GM10248 (cell line): Measurements from ENCODE around the gene STEAP1B.

Source experiments
- CTCF ChIA-PET: fragments of 300-600 bp; sonication (Branson Sonifier 250); formaldehyde crosslinking; extraction: SDS; loops from one replicate; lab custom pipeline; 2021; ENCODE audit warnings: antibody characterized with exemption; lab: Yijun Ruan, JAX
- POLR2A ChIA-PET: fragments of 350-650 bp; sonication (Branson Sonifier 250); formaldehyde crosslinking; extraction: SDS; loops from one replicate; lab custom pipeline; 2020; ENCODE audit warnings: antibody characterized with exemption; lab: Yijun Ruan, JAX
- DNase-seq: peaks from one replicate; pipeline ENCODE4 v3.0.0; 2012; ENCODE audit errors: extremely low spot score
- TF ChIP-seq, protein P1 (sequence below): IDR thresholded peaks from 2 replicates; pipeline ENCODE4 v1.5.1; 2012; ENCODE audit warnings: mild to moderate bottlenecking, low read depth; ENCODE audit errors: extremely low read depth, missing control alignments, control extremely low read depth

The STEAP1B gene

DNA sequence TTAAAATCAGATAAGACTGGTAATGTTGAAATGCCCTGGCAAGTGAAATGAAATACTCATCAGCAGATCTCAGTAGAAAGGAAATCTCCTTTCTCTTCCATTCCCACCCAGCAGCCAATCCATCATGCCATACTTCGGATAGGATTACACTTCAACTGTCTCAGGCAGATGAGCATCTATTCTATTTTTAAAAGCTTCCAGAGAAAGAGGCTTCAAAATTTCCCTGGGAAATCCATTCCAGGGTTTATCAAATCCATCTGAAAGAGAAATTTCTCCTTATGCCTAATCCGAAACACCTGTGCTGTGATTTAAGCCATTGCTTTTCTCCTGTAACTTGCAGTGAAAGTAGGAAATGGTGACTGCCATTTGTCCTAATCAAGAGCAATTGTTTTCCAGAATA is 82.6 kb downstream of the STEAP1B start:
- no peak for DNase-seq
- ChIA-PET POLR2A (no interaction called here), CTCF (interaction anchor here (1.2 kb wide), 1 partner anchor 28 kb away, joined by 3 read pairs; no protein-coding TSS in a partner anchor)
- TF ChIP-seq, protein P1, sequence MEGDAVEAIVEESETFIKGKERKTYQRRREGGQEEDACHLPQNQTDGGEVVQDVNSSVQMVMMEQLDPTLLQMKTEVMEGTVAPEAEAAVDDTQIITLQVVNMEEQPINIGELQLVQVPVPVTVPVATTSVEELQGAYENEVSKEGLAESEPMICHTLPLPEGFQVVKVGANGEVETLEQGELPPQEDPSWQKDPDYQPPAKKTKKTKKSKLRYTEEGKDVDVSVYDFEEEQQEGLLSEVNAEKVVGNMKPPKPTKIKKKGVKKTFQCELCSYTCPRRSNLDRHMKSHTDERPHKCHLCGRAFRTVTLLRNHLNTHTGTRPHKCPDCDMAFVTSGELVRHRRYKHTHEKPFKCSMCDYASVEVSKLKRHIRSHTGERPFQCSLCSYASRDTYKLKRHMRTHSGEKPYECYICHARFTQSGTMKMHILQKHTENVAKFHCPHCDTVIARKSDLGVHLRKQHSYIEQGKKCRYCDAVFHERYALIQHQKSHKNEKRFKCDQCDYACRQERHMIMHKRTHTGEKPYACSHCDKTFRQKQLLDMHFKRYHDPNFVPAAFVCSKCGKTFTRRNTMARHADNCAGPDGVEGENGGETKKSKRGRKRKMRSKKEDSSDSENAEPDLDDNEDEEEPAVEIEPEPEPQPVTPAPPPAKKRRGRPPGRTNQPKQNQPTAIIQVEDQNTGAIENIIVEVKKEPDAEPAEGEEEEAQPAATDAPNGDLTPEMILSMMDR, result no peak

DNA sequence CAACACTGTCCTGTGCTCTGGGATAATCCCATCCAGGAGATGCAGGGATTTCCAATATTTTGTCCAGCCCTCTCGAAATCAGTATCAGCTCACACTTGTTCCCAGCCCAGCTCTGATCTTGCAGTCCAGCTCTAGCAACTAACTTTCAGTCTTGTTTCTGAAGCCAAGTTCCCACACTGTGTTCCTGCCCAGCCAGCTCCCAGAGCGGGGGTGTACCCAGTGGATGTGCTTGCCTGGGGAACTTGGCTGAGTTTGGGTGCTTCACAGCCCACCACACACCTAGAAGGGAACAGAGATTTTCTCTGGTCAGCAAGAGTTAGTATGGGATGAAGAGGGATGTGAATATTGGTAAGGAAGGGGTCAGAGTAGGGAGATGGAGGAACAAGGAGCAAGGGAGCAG is 85.6 kb downstream of the STEAP1B start:
- ChIA-PET CTCF (interaction anchor here (1.0 to 2.1 kb wide), 2 partner anchors 15 to 18 kb away, joined by 4 read pairs; no protein-coding TSS in a partner anchor), POLR2A (no interaction called here)
- TF ChIP-seq, protein P1, result no peak
- no peak for DNase-seq

DNA sequence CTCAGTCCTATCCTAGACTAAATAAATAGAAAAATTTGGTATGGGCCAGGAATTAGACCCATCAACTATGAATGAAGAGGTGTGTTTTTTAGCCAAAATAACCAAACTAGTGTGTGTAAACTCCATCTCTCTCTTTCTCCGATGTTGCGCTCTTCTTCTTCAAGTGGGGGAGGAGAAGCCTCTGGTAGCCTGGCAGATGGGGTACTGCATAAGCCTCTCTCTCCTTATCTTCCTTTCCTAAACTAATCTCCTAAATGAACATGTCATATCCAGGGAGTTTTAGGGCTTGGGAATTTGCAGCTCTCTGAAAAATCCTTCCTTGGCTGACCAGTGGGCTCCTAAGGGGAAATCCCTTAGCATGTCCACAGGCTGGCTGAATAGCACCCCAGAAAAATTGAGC is 86.8 kb downstream of the STEAP1B start:
- ChIA-PET POLR2A (no interaction called here), CTCF (no interaction called here)
- no peak for DNase-seq
- TF ChIP-seq, protein P1, result no peak

DNA sequence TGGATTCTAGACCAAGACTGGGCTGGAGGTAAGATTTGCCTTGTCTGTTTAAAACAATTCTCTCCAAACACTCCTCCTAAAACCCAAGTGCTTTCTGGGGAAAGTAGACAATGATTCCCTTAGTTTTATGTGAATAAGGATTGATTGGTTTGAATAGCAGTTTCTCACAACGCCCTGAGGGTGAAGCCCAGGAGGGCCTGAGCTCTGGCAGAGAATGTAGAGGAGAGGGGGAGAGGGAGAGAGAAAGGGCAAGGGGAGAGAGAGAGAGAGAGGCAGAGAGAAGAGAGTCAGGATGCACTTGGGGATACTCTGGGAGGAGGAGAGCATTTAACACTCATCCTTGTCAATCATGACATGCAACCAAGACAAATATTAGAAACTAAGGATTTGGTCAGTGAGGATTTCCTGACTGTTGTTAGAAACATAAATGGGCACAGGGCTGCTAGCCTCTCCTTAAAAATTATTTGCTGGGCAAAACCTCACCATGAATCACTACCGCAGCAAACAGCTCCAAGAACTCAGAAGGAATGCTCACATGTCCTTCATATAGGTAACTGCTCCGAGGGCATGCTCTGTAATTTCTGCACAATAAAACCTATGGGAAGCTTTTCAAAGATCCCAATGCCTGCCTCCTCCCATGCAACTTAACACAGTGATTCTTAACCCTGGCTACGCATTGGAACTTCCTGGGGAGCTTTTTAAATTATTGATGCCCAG is 87.9 kb downstream of the STEAP1B start:
- no peak for DNase-seq
- POLR2A ChIA-PET, result no interaction called here
- TF ChIP-seq, protein P1, result no peak
- CTCF ChIA-PET, result no interaction called here

DNA sequence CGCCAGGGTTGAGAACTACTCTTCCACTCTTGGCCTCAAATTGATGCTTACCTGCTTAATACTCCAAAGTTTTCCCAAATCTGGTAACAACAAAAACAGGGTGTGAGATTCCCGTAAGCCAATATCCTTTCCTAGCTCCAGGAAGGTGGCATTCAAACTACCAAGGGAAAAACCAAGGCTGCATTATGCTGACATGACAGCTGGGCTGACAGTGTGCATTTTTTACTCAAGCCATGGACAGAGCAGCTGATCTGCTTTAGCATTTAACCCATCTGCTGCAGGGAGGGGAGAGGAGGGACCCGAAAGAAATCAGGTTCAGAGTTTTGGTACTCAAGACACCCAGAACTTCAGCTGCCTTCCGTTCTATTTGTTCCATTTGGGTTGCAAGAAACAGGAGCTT is 93.3 kb downstream of the STEAP1B start:
- ChIA-PET CTCF (no interaction called here), POLR2A (no interaction called here)
- no peak for DNase-seq
- TF ChIP-seq, protein P1, result no peak

DNA sequence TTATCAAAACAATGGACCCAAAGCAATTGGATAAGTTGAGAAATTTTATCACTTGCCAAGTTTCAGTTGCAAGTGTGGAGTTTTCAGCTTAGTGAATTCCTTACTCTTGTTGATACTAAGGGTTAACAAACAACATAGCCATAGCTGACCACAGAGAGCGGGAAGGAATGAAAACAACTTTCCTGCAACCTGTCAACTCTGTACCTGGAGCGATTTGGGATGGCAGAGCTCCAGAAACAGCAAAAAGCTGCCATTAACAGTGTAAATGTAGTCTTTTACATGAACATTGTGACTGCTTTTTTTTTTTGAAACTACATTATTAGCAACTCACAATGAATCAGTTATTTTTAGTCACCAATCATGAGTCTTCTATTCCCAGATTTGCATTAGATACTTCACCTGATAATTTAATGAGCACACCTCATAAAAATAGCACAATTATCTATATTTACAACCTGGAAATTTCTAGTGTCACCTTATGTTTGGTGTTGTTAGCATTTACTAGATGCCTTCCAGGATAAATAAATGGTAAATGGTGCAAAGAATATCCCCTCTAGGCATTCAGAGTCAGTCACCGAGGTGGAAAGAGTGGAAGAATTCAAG is 95.5 kb downstream of the STEAP1B start:
- ChIA-PET POLR2A (no interaction called here), CTCF (no interaction called here)
- DNase-seq, result no peak
- TF ChIP-seq, protein P1, result no peak
